IPS-11a (cell line): ENCODE measurements around the gene HSD17B4.
"Not testable (repeated sequence)": the region's sequence is repeated elsewhere in the genome, so short reads cannot be mapped to it uniquely, and the experiment has no call there.

Source experiments
- H3K4me3 ChIP-seq: one replicate; pipeline ENCODE4 v1.5.1; 2013; ENCODE audit warnings: low read depth, low read length, control low read depth

Gene HSD17B4

DNA sequence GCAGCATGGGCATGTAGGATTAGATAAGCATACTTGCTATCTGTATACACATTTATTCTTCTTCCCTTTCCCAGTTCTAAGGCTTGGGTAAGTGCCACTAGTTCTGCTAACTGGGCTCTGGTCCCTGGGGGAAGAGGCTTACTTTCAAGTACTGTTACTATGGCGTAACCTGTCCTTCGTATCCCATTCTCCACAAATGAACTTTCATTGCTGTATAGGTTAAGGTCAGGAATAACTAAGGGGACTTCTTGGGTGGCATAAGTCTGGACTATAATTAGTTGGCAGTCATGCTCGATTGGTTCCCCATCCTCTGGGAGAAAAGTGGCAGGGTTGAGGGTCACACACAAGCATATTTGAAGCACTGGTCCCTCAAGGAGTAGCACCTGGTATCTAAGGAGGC, 23.7 kb upstream of the HSD17B4 start:
- H3K4me3 ChIP-seq: not testable (repeated sequence)

DNA sequence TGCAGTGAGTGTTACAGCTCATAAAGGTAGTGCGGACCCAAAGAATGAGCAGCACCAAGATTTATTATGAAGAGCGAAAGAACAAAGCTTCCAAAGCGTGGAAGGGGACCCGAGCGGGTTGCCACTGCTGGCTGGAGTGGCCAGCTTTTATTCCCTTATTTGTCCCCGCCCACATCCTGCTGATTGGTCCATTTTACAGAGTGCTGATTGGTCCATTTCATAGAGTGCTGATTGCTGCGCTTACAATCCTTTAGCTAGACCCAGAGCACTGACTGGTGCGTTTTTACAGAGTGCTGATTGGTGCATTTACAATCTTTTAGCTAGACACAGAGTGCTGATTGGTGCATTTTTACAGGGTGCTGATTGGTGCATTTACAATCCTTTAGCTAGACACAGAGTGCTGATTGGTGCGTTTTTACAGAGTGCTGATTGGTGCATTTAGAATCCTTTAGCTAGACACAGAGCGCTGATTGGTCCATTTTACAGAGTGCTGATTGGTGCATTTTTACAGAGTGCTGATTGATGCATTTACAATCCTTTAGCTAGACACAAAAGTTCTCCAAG, 19.5 kb upstream of the HSD17B4 start:
- H3K4me3 ChIP-seq: not testable (repeated sequence)

GRCh38 chr5:119435436-119436132, 16.7 kb upstream of the HSD17B4 start:
- H3K4me3 ChIP-seq: no peak overlapping the region

DNA sequence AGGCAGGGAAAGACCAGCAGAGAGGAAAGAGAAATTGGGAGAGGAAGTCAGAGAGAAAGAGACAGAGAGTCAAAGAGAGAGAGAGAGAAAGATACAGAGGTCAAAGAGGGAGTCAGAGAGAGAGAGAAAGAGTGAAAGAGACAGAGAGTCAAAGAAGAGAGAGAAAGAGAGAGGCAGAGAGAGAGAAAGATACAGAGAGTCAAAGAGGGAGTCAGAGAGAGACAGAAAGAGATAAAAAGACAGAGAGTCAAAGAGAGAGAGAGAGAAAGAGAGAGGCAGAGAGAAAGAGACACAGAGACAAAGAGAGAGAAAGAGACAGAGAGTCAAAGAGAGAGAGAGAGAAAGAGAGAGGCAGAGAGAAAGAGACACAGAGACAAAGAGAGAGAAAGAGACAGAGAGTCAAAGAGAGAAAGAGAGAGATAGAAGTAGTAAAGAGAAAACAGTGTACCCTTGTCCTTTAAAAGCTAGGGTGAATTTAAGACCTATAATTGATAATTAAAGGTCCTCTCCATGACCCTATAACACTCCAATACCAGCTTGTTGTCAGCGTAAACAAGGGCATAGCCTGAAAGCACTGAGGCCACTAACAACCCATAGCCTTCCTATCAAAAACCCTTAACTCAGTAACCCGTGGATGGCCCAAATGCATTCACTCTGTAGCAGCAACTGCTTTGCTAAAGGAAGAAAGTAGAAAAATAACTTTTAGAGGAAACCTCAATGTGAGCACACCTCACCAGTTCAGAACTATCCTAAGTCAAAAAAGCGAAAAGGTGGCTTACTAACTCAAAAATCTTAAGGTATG, 14.3 kb upstream of the HSD17B4 start:
- not testable (repeated sequence) for H3K4me3 ChIP-seq

GRCh38 chr5:119438587-119438917, 13.7 kb upstream of the HSD17B4 start:
- H3K4me3 ChIP-seq: not testable (repeated sequence)

GRCh38 chr5:119439140-119439631, 13.1 kb upstream of the HSD17B4 start:
- no peak overlapping the region for H3K4me3 ChIP-seq

DNA sequence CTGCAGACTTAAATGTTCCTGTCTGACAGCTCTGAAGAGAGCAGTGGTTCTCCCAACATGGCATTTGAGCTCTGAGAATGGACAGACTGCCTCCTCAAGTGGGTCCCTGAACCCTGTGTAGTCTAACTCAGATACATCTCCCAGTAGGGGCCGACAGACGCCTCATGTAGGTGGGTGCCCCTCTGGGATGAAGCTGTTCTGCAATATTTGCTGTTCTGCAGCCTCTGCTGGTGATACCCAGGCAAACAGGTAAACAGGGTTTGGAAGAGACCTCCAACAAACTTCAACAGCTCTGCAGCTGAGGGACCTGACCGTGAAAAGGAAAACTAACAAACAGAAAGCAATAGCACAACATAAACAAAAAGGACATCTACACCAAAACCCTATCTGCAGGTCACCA, 12.7 kb upstream of the HSD17B4 start:
- H3K4me3 ChIP-seq: not testable (repeated sequence)

- H3K4me3 ChIP-seq: not testable (repeated sequence)
These were observed 7.7 kb upstream of the HSD17B4 start for GRCh38 chr5:119444643-119445042.

DNA sequence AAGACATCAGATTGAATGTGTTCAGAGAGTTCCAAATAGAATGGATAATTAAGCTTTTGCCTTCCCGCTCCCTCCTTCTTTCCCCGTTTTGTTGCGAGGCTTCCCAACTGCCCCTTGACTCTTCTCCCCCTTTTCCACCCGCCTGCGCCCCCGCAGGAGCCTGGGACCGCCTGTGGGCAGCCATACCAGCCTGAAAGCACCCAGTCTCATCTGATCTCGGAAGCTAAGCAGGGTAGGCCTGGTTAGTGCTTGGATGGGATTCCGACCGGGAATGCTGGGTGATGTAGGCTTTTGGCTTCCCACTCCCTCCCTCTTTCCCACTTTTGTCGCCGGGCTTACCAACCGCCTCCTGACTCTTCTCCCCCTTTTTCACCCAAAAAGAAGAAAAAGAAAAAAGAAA, 6.8 kb upstream of the HSD17B4 start:
- H3K4me3 ChIP-seq: no peak overlapping the region

DNA sequence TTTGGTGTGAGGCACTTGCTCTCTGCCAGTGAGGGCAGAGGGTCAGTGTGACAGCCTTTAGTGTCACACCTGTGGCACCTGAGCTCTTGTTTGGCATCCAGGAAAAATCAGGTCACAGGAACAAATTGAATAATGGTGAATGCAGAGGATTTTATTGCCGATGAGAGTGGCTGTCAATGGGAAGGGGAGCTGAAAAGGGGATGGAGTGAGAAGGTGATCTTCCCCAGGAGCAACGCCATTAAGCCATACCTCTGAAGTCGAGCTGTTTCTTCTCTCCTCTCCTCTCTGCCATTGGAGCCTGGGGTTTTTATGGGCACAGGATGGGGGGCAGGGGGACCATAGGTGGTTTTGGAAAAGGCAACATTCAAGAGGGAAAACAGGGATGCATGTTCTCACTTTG, 2.4 kb upstream of the HSD17B4 start:
- no peak overlapping the region for H3K4me3 ChIP-seq

GRCh38 chr5:119450627-119451026, 1.7 kb upstream of the HSD17B4 start:
- not testable (repeated sequence) for H3K4me3 ChIP-seq

DNA sequence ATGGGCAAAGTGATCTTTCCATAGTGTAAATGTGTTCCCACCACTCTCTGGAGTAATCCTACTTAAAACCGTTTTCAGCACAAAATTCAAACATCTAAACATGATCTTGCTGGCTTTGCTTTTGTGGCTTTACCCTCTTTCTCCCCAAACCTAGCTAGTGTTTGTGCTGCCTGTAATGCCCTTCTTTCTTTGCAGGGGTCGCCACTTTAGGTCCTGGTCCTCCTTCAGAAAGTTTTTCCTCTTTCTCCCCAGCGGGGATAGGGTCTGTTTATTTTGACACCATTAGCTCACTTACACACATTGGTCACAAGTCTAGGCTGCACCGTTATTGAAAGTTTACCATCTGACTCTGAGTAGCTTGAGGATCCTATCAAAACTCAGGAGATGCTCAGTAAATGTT, 736 bp upstream of the HSD17B4 start:
- H3K4me3 ChIP-seq: no peak overlapping the region

DNA sequence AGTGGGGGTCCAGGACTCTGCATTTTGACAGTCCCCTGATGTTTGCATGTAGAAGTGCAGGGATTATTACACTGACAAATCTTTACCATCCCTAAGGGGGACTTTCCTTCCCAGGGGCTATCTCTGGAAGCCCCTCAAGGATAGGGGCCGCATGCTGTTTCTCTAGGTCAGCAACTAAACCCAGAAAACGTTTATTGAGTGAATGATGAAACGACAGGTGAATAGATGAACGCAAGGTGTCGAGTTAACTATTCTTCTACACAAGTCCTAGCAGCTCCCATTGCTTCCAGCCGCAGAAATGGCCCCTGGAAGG, 281 bp upstream of the HSD17B4 start:
- peak overlapping the region; percentile 82 for H3K4me3 ChIP-seq

- H3K4me3 ChIP-seq: peak overlapping the region; percentile 82
These were observed 710 bp downstream of the HSD17B4 start for GRCh38 chr5:119453040-119453373.

GRCh38 chr5:119454171-119454570, 1.9 kb downstream of the HSD17B4 start:
- no peak overlapping the region for H3K4me3 ChIP-seq

- no peak overlapping the region for H3K4me3 ChIP-seq
These were observed 6.8 kb downstream of the HSD17B4 start for GRCh38 chr5:119458911-119459632.

- no peak overlapping the region for H3K4me3 ChIP-seq
These were observed 13.3 kb downstream of the HSD17B4 start for GRCh38 chr5:119465640-119466039.

- no peak overlapping the region for H3K4me3 ChIP-seq
These were observed 16.0 kb downstream of the HSD17B4 start for GRCh38 chr5:119468286-119468685.

GRCh38 chr5:119470105-119470763, 17.9 kb downstream of the HSD17B4 start:
- H3K4me3 ChIP-seq: no peak overlapping the region

DNA sequence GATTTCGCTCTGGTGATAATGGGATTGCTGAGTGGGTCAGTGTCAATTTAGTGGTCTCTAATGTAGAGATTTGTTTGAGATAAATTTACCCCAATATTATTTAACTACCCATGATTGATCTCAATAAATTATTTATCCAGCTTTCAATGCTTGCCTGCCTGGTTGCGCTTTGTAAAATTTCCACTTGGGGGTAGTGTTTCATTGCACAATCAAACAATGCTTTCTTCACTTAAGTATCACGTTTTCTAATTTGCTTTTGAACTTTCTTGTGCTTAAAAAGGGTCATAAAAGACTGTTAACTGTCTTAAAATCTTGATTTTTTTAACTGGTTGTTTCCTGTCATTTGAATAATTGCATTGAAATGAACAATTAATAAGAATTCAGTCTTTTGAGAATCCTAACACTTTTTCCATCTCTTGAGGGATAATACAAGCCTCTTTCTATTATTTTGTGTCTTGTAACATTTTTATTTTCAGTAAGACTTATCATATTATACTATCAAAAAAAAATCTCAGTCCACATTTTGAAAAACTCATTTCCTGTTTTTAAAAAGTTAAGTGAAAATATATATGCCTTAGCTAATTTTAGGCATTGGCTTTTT, 18.7 kb downstream of the HSD17B4 start:
- no peak overlapping the region for H3K4me3 ChIP-seq

DNA sequence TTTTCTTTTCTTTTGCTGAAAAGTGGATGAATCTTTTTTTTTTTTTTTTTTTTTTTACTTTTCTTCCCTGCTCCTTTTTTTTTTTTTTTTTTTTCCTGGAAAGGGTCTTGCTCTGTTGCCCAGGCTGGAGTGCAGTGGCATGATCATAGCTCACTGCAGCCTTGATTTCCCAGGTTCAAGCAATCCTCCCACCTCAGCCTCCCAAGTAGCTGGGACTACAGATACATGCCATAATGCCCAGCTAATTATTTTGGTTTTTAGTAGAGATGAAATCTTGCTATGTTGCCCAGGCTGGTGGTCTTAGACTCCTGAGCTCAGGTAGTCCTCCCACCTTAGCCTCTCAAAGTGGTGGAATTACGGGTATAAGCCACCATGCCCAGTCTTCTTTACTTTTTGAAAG, 20.9 kb downstream of the HSD17B4 start:
- H3K4me3 ChIP-seq: no peak overlapping the region
